NCI-H1092 (cell line): ENCODE measurements around the gene FOXRED2.
"Not testable (repeated sequence)": the region's sequence is repeated elsewhere in the genome, so short reads cannot be mapped to it uniquely, and the experiment has no call there.

Source experiments
- DNase-seq: peaks from one replicate; lab custom pipeline; 2025; lab: John Stamatoyannopoulos, UW

FOXRED2 gene

GRCh38 chr22:36469094-36469710 is 37.6 kb downstream of the FOXRED2 start:
- DNase-seq, result no peak

DNA sequence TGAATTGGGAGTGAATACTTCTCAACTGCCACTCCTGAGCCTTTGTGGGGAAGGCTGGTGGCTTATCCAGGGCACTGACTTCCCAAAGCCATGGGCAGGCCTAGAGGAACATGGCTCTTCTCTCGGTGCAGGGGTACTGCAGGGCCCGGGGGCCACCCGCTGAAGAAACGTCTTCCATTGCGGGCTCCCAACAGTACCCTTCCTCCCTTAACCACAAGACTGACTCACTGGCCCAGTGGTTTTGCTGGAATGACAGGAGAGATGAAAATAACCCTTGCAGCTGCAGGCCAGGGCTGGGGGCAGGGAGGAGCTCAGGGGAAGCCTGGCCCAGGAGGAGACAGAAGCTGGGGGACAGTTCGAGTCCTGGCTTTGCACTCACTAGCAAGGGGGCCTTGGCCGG is 38.9 kb downstream of the FOXRED2 start:
- DNase-seq, result no peak

- peak; percentile 17 for DNase-seq
Observed at GRCh38 chr22:36467042-36467810, 39.6 kb downstream of the FOXRED2 start.

DNA sequence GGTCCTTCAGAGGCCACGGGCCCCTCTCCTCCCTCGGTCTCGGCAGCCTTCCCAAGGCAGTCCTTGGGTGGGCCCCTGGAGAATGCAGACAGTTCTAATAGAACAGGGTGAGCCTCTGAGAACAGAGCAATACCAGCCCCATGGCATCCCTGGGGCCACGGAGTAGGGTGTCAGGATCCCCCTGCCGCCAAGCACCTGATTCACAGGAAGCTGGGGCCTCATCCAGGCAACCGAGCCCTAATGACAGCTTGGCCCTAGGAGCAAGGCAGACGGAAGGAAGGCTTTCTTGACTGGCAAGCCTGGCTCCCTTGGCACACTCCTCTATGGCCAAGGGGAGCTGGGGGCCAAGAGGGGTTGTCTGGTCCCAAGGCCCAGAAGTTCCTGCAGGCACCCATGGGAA is 40.6 kb downstream of the FOXRED2 start:
- DNase-seq, result no peak

- no peak for DNase-seq
Observed at GRCh38 chr22:36465232-36466021, 41.4 kb downstream of the FOXRED2 start.

- no peak for DNase-seq
Observed at GRCh38 chr22:36464715-36465231, 42.1 kb downstream of the FOXRED2 start.

DNA sequence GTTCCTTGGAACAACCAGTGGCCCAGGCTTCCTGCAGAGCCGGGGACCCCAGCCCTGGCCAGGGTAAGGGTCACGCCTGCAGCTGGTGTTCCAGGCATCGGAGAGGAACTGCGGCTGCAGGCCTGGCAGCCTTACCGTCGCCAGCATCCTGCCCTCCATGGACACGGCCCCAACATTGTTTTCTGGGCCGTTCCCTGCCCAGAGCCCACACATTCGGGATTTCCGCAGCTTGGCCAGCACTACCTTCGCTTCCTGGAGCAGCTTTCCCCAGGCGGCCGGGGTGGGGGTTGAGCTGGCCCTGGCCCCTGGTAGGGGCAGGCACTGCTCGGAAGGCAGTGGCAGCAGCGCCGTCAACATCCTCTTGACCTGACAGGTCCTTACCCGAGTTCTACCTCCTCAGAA is 43.1 kb downstream of the FOXRED2 start:
- no peak for DNase-seq

GRCh38 chr22:36461665-36462649 is 44.9 kb downstream of the FOXRED2 start:
- DNase-seq, result no peak

DNA sequence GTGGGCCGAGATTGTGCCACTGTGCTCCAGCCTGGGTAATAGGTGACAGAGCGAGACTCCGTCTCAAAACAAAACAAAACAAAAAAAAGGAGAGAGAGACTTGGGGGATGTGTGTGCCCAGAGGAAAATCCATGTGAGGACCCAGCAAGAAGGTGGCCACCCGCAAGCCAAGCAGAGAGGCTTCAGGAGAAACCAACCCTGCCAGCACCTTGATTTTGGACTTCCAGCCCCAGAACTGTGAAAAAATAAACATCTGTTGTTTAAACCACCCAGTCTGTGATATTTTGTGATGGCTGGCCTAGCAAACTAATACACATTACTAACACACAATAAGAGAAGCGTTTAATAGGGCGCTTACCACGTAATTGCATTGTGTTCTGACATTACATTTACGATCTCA is 46.6 kb downstream of the FOXRED2 start:
- DNase-seq, result no peak

DNA sequence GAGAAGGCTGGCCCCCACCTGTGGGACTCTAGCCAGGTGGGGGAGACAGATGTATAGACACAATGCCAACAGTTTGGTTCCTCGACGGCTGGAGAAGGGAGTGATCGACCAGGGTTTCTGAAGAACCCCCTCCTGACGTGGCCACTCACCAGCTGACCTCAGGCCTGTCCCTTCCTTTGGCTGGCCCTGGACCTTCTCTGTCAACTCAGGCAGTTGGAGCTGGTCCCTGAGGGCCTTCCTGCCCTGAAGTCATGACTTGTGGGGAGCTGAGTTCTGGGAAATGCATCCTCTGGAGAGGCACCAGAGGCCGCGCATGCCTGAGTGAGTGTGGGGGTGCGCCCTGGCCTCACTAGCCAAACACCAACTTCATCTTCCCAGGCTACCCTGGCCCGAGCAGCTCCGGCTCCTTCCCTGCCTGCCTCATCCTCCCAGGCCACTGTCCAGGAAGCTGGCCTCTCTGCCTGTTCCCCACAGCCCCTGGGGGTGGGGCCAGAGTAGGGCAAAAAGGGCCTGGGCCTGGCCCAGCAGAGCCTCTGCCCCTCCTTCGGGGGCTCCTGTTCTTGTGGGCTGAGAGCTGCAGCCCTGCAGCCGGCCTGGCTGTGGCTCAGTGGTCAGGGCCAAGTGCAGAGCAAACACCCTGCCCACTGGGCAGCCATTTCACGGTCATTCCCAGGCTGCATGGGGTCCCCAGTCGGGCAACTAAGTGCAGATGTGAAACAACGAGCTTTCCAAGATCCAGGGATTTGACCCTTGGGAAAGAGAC is 49.0 kb downstream of the FOXRED2 start:
- DNase-seq, result no peak

DNA sequence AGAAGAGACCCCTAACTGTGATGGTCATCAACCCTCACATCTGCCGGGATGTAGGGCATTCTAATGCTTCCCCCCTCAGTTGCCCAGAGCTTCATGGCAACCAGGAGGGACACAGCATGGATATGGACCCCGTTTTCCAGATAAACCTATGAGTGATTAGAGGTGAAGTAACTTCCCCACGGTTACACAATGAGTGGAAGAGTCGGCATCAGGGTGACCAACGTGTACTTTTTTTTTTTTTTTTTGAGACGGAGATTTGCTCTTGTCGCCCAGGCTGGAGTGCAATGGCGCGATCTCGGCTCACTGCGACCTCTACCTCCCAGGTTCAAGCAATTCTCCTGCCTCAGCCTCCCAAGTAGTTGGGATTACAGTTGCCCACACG is 50.4 kb downstream of the FOXRED2 start:
- DNase-seq, result no peak

DNA sequence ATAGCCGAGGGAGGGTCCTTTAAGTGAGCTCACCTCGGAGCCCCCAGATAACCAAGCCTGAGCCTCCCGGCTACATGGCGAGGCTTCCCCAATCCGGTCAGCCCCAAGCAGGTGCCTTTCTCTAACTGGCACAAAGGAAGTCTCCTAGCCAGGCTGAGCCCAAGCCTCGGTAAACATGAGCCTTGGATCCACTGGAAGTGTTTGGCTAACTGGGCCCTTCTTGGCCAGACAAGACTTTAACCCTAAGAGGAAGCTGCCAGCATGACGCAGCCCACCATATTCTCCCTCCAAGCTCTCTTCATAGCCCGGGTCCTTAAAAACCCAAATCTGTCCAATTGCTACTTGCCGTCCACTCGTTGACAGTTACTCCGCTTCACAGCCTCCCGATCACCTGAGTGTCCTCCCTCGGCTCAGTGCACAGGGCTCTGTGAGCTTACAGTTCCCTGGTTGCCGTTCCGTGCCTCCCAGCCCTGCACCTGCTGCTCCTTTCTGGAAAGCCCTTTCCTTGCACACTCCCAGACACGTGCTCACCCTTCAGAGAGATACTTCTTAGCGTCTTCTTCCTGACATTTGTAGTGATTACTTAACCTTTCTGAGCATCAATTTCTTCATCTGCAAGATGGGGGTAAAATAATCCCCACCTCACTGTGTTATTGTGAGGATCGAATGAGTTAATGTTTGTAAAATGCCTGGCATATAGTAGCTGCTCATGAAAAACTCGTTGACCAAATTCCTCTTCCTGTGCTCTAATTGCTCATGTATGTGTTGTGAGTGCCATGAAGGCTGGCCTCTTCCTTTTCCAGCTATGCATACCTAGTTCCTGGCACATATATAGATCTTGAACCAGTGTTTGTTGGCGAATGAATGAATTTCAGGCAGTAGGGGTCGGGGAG is 51.0 kb downstream of the FOXRED2 start:
- no peak for DNase-seq

DNA sequence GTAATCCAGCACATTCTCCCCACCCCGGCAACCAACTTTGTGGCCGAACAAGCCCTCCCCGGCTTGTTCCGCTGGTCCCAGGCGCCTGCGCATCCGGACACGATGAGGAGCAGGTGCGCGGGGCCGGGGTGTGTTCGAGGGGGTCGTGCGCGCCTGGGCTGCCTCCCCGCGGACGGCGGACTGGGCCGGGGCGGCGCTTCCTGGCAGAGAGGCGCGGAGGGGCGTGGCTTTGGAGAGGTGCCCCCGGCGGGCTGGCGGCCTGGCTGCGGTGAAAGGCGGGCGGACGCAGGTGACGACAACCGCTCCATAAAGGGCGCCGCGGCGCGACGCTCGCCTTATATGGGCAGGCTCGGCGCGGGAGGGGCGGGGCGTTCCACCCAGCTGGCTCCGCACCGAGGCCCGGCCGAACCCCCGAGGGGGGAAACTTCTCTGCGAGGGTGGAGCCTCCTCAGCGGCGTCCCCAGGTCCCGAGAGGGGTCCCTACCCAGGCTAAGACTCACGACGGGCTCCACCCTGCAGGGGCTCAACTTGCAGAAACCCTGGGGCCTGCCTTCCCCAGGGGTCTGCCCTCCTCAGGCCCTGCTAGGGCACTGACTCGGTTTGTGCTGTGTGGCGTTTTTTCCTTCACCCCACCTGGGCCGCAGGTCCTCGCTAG is 51.8 kb downstream of the FOXRED2 start:
- peak; percentile 90 for DNase-seq

GRCh38 chr22:36453855-36454378 is 52.9 kb downstream of the FOXRED2 start:
- DNase-seq, result no peak

GRCh38 chr22:36452978-36453607 is 53.7 kb downstream of the FOXRED2 start:
- not testable (repeated sequence) for DNase-seq

GRCh38 chr22:36452250-36452977 is 54.4 kb downstream of the FOXRED2 start:
- no peak for DNase-seq

- not testable (repeated sequence) for DNase-seq
Observed at GRCh38 chr22:36450923-36451322, 55.9 kb downstream of the FOXRED2 start.
